Stimulated activated CD8-positive, alpha-beta memory T cell treated with anti-CD3 and anti-CD28 coated beads, Interleukin-2, amount 100 ng/mL, for 1 hour (primary cell): ENCODE measurements around the gene EEF1A1.
"Not testable (repeated sequence)": the region's sequence is repeated elsewhere in the genome, so short reads cannot be mapped to it uniquely, and the experiment has no call there.

Source experiments
- DNase-seq, 2 donors: peaks; one replicate each; pipeline ENCODE4 v3.0.0-alpha.2; 2020; ENCODE audit warnings: low read depth in 2 of 2

EEF1A1 gene

DNA sequence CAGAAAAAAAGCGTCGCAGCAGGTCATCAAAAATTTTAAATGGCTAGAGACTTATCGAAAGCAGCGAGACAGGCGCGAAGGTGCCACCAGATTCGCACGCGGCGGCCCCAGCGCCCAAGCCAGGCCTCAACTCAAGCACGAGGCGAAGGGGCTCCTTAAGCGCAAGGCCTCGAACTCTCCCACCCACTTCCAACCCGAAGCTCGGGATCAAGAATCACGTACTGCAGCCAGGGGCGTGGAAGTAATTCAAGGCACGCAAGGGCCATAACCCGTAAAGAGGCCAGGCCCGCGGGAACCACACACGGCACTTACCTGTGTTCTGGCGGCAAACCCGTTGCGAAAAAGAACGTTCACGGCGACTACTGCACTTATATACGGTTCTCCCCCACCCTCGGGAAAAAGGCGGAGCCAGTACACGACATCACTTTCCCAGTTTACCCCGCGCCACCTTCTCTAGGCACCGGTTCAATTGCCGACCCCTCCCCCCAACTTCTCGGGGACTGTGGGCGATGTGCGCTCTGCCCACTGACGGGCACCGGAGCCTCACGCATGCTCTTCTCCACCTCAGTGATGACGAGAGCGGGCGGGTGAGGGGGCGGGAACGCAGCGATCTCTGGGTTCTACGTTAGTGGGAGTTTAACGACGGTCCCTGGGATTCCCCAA lies at the start of gene EEF1A1:
EEF1A1 (minus strand) TSS at position 345 of the 663 bp plus-strand sequence. CDS start 1,006 bp downstream, outside the sequence.
- DNase-seq = peak; percentile 97 to 99

DNA sequence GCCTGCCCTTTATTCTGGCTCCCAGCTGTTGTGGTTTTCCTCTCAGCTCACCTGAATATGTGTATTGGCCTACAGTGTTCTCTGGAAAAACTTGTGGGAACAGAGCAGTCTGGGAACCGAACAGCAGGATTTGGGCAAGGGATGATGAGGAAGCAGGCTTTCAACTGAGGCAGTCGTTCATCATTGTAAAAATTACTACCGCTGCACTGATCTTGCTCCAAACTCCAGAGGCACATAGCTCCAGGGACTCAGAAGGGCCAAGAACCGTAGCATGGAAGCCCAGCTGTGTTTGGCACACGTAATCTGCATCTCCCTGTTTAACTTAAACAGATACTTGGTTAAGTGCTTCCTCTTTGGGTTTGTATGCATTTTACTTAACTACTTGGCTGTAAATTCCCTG lies 48.3 kb upstream of the EEF1A1 start:
- DNase-seq = no peak

- no peak for DNase-seq
Measured at GRCh38 chr6:73566954-73567591, 46.2 kb upstream of the EEF1A1 start.

DNA sequence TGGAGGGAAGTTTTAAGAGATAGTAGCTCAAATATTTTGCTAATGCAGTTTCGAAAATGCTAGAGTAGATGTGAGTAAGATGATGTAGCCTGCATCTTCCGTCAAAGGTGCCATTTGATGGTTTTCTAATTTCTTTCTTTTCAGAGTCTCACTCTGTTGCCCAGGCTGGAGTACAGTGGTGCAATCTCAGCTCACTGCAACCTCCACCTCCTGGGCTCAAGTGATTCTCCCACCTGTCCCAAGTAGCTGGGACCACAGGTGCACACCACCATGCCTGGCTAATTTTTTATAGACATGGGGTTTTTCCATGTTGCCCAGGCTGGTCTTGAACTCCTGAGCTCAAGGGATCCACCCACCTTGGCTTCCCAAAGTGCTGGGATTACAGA lies 45.6 kb upstream of the EEF1A1 start:
- not testable (repeated sequence) for DNase-seq

DNA sequence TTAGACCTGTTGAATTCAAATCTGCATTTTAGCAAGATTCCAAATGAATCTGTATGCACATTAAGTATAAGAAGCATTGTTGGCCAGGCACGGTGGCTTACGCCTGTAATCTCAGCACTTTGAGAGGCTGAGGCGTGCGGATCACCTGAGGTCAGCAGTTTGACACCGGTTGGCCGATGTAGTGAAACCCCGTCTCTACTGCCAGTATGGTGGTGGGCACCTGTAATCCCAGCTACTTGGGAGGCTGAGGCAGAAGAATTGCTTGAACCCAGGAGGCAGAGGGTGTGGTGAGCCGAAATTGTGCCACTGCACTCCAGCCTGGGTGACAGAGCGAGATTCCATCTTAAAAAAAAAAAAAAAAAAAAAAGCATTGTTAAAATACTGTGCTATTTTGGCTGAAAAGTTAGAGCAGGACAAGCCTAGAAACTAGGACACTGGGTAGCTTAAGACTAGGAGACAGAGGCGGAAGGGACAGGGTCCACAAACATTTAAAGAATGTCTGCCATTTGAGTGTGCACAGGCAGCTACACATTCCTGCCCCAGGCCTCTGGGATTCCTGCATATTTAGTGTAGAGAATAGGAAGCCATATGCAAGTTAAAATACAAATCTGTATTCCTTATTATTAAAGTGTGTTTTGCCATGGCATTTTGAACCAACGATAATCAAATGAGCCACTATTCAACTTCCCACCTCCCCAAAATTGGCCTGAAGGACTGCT lies 45.1 kb upstream of the EEF1A1 start:
- DNase-seq = no peak

DNA sequence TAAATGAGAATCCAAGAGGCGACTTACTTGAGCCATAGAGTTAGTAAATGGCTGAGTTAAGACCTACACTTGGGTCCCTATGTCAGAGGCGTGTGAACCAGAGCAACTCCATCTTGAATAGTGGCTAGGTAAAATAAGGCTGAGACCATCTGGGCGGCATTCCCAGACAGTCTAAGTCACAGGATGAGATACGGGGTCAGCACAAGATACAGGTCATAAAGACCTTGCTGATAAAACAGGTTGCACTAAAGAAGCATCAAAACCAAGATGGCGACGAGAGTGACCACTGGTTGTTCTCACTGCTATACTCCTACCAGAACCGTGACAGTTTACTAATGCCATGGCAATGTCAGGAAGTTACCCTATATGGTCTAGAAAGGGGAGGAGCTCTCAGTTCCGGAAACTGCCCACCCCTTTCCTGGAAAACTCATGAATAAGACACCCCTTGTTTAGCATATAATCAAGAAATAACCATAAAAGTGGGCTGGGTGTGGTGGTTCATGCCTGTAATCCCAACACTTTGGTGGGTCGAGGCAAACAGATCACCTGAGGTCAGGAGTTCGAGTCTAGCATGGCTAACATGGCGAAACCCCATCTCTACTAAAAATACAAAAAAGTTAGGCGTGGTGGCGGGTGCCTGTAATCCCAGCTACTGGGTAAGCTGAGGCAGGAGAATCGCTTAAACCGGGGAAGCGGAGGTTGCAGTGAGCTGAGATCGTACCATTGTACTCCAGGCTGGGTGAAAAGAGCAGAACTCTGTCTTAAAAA lies 43.9 kb upstream of the EEF1A1 start:
- DNase-seq = no peak

GRCh38 chr6:73562558-73562957 lies 41.7 kb upstream of the EEF1A1 start:
- DNase-seq = no peak

DNA sequence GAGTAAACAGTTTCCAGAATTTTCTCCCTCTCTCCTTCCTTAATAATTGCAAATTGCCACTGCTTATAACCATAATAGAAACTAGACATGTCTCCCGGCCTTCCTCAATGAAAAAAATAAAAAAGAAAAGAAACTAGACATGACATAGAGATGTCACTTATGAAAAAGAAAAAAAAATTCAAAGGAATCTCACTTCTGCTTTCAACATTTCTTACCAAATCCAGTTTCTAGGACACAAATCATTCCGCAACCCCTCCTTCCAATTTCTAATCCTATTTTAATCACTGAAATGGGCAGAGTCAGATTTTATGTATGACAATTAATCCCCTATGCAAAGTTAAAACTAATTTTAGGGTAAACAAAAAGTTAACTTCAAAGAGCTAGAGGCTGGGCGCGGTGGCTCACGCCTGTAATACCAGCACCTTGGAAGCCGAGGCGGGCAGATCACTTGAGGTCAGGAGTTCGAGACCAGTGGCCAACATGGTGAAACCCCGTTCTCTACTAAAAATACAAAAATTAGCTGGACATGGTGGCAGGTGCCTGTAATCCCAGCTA lies 40.1 kb upstream of the EEF1A1 start:
- no peak for DNase-seq

- no peak for DNase-seq
Measured at GRCh38 chr6:73560182-73560732, 39.4 kb upstream of the EEF1A1 start.

DNA sequence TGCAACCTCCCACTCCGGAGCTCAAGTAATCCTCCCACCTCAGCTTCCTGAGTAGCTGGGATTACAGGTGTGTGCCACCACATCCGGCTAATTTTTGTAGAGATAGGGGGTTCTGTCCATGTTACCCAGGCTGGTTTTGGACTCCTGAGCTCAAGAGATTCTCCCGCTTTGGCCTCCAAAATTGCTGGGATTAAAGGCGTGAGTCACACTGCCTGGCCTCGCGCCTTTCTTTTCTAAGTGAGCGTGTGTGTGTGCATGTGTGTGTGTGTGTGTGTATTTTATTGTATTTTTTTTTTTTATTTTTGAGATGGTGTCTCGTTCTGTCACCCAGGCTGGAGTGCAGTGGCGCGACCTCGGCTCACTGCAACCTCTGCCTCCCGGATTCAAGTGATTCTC lies 38.6 kb upstream of the EEF1A1 start:
- not testable (repeated sequence) for DNase-seq

- no peak for DNase-seq
Measured at GRCh38 chr6:73558624-73559398, 38.0 kb upstream of the EEF1A1 start.

DNA sequence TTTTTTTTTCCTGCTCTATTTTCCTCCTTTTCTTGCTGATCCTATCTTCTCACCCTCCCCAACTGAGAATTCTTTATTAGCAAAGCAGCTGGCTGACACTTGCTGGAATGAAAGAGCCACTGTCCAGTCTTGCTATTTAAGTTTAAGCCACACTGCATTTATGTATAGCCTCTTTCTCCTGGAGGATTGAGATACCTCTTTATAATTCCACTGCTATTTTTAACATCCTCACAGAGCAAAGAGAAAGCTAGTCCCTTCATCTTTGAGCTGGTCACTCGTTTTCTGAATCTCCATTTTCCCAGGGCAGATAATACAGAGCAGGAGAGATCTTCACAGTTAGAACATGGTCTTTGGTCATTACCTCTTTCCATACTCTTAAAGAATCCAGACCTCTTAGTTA lies 36.0 kb upstream of the EEF1A1 start:
- no peak for DNase-seq

GRCh38 chr6:73555380-73555949 lies 34.6 kb upstream of the EEF1A1 start:
- not testable (repeated sequence) for DNase-seq

GRCh38 chr6:73551115-73551514 lies 30.3 kb upstream of the EEF1A1 start:
- DNase-seq = not testable (repeated sequence)

GRCh38 chr6:73548458-73549446 lies 27.9 kb upstream of the EEF1A1 start:
- DNase-seq = no peak

DNA sequence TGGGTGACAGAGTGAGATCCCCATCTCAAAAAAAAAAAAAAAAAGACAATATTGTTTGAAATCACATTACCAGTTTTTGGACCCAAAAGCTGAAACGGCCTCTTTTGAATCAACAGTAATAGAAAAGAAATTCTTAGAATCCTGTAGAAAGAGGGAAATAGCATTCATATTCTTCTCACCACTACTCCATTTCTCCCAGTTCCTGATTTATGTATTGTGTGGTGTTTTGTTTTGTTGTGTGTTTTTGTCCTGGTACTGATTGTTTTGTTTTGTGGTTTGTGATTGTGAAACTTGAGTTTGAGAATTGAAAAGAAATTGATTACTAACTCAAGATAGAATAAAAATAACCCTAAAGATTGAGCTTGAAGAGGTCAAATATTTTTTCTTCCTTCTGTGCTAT lies 26.2 kb upstream of the EEF1A1 start:
- DNase-seq = no peak

DNA sequence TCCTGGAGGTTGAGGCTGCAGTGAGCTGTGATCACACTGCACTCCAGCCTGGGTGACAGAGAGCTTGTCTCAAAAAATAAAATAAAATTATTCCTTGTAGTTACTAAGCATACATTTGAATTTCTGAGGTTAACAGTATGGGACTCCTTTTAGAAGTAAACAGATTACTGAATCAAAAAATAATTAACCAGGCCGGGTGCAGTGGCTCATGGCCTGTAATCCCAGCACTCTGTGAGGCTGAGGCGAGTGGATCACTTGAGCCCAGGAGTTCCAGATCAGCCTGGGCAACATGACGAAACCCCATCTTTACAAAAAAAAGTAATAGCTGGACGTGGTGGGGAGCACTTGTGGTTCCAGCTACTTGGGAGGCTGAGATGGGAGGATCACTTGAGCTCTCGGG lies 22.1 kb upstream of the EEF1A1 start:
- no peak for DNase-seq

GRCh38 chr6:73542481-73542880 lies 21.6 kb upstream of the EEF1A1 start:
- DNase-seq = not testable (repeated sequence)

GRCh38 chr6:73538116-73538779 lies 17.4 kb upstream of the EEF1A1 start:
- DNase-seq = no peak
